K562 (cell line): Measurements from ENCODE around the gene UBXN11. TPM values are rescaled to one million over a fixed set of nuclear protein-coding genes. Genes with fewer than 3 reads are reported as not detected.

Experiments
- BRF1 ChIP-seq: IDR thresholded peaks from 3 replicates; pipeline ENCODE4 v1.6.1; 2011; ENCODE audit warnings: borderline replicate concordance, mild to moderate bottlenecking; ENCODE audit not compliant: insufficient read length; ENCODE audit errors: extremely low read depth
- CHD7 ChIP-seq: fragments of 200-600 bp; sonication (generic); IDR thresholded peaks from one replicate; pipeline ENCODE4 v1.6.1; 2012; ENCODE audit warnings: mild to moderate bottlenecking, low read depth, low read length, inconsistent platforms
- SETDB1 ChIP-seq: IDR thresholded peaks from one replicate; pipeline ENCODE4 v1.6.1; 2012; ENCODE audit warnings: low read length, control low read depth, inconsistent platforms
- VEZF1 ChIP-seq: fragments of 200-800 bp; sonication (Bioruptor generic); IDR thresholded peaks from 2 replicates; pipeline ENCODE4 v1.6.1; 2017; ENCODE audit warnings: missing genetic modification characterization, missing compliant biosample characterization
- polyA plus RNA-seq, 8 experiments: library from polyadenylated mRNA; depleted of rRNA in 4 of 8; stranded (reverse) in 5 of 8; unstranded in 3 of 8; fragments of >200 nt; fragmentation: Nextera tagmentation in 2 of 8; fragmentation: Illumina TruSeq in 1 of 8; extraction: Ambion mirVana in 2 of 8; extraction: Trizol in 1 of 8; gene quantifications; 2 replicates each; pipeline versions ENCODE4 v1.2.1 to v1.2.3, GENCODE V29; 2011 to 2014; ENCODE audit warnings: inconsistent platforms in 1 of 8, missing spikeins in 1 of 8
- total RNA-seq, 7 experiments: library from RNA; depleted of rRNA in 6 of 7; stranded (reverse); fragments of >200 nt in 6 of 7; fragmentation: Illumina TruSeq in 2 of 7; extraction: Trizol in 2 of 7; gene quantifications; 2 replicates each; pipeline versions ENCODE4 v1.2.1 to v1.2.3, GENCODE V29; 2011 to 2021; ENCODE audit warnings: low replicate concordance in 1 of 7

Gene UBXN11
- total and polyA plus RNA-seq, 9 of the 15 experiments (the other 6 are each of a cell fraction or from before 2014, with no cell fraction given) = 0.48 to 34.3 (median 11.3) TPM

DNA sequence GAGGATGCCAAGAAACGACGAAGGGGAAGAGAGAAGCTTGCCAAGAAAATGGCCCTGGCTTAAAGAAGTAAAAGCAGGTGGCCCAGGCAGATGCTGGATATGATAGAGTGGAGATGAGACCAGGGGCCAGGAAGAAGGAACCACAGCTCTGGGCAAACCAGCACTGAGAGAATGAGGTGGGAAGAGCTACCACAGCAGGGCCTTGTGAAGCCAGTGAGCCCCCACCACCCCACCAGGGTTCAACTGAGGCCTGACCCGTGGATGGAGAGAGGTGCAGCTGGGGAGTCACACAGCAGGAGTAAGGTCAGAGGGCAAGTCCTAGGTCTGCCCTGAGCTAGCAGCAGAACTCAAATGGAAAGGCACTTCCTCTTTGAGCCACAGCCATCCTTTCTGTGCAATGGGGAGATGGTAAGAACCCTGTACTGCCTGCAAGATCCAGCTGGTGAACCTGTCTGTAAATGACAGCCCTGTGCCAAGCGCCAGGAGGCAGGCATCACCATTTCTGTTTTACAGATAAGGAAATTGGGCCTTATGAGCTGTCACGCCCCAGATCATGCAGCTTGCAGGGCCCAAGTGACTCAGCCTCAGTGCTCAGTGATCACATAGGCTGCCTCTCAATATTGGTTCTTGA is 18.0 kb downstream of the UBXN11 start (continued):
- TF ChIP-seq CHD7 (no peak), BRF1 (no peak), SETDB1 (no peak), VEZF1 (CRISPR knock-in tag) (no peak)
